HepG2 (cell line): ENCODE measurements around the gene PLCB2. TPM values are rescaled to one million over a fixed set of nuclear protein-coding genes. Genes with fewer than 3 reads are reported as not detected.

Source experiments
- CAMTA2 ChIP-seq: sonication (generic); formaldehyde crosslinking; IDR thresholded peaks from 2 replicates; pipeline ENCODE4 v1.4.0; 2020; ENCODE audit warnings: mild to moderate bottlenecking, missing genetic modification reagents, borderline replicate concordance
- FOXP1 ChIP-seq, 2 experiments: fragments of 450-650 bp in 1 of 2; IDR thresholded peaks; 2 replicates each; pipeline ENCODE4 v1.6.1; 2017 to 2018; ENCODE audit warnings: antibody characterized with exemption in 1 of 2
- MXD4 ChIP-seq: IDR thresholded peaks from 2 replicates; pipeline ENCODE4 v1.6.1; 2016; ENCODE audit warnings: mild to moderate bottlenecking, missing biosample characterization, missing genetic modification reagents
- PHF8 ChIP-seq: sonication (generic); formaldehyde crosslinking; IDR thresholded peaks from 2 replicates; pipeline ENCODE4 v1.5.0; 2020; ENCODE audit warnings: missing genetic modification reagents
- SALL1 ChIP-seq: sonication (generic); formaldehyde crosslinking; IDR thresholded peaks from 2 replicates; pipeline ENCODE4 v1.8.0; 2022; ENCODE audit warnings: mild to moderate bottlenecking, missing genetic modification reagents
- ZNF292 ChIP-seq: sonication (generic); formaldehyde crosslinking; IDR thresholded peaks from 2 replicates; pipeline ENCODE4 v1.8.1; 2022; ENCODE audit warnings: mild to moderate bottlenecking, low read depth, missing genetic modification reagents, borderline replicate concordance
- ZNF557 ChIP-seq: sonication (generic); formaldehyde crosslinking; IDR thresholded peaks from 2 replicates; pipeline ENCODE4 v1.4.0; 2020; ENCODE audit warnings: missing genetic modification reagents
- ZNF558 ChIP-seq: sonication (generic); formaldehyde crosslinking; IDR thresholded peaks from 2 replicates; pipeline ENCODE4 v1.9.0; 2022; ENCODE audit warnings: mild to moderate bottlenecking, missing genetic modification reagents, borderline replicate concordance
- ZNF562 ChIP-seq: sonication (generic); formaldehyde crosslinking; IDR thresholded peaks from 2 replicates; pipeline ENCODE4 v1.8.0; 2022; ENCODE audit warnings: missing genetic modification reagents, borderline replicate concordance
- ZNF749 ChIP-seq: sonication (generic); formaldehyde crosslinking; IDR thresholded peaks from 2 replicates; pipeline ENCODE4 v1.8.0; 2022; ENCODE audit warnings: mild to moderate bottlenecking, missing genetic modification reagents, moderate library complexity, borderline replicate concordance
- ZNF839 ChIP-seq: sonication (generic); formaldehyde crosslinking; IDR thresholded peaks from 2 replicates; pipeline ENCODE4 v1.4.0; 2020; ENCODE audit warnings: missing genetic modification reagents, mild to moderate bottlenecking, borderline replicate concordance
- polyA plus RNA-seq, 8 experiments: library from polyadenylated mRNA; depleted of rRNA in 3 of 8; stranded (reverse) in 7 of 8; unstranded in 1 of 8; fragments of >200 nt; fragmentation: Illumina TruSeq in 4 of 8; extraction: Trizol in 4 of 8; gene quantifications; 2 replicates each; pipeline versions ENCODE4 v1.2.1 to v1.2.3, GENCODE V29; 2011 to 2016; ENCODE audit warnings: low read depth in 4 of 8, missing spikeins in 1 of 8, mixed read lengths in 1 of 8; ENCODE audit not compliant: insufficient read depth in 1 of 8
- total RNA-seq, 5 experiments: library from RNA; depleted of rRNA; stranded (reverse); fragments of >200 nt; fragmentation: Illumina TruSeq; extraction: Trizol; gene quantifications; 2 replicates each; pipeline ENCODE4 v1.2.3, GENCODE V29; 2016; ENCODE audit warnings: low read depth in 1 of 5
- TF ChIP-seq, protein P1 (sequence below): sonication (generic); formaldehyde crosslinking; IDR thresholded peaks from 2 replicates; pipeline ENCODE4 v1.5.0; 2020; ENCODE audit warnings: missing genetic modification reagents
- TF ChIP-seq, protein P2 (sequence below): sonication (generic); formaldehyde crosslinking; IDR thresholded peaks from 2 replicates; pipeline ENCODE4 v1.5.0; 2020; ENCODE audit warnings: mild to moderate bottlenecking, missing genetic modification reagents
- TF ChIP-seq, protein P3 (sequence below): sonication (generic); formaldehyde crosslinking; IDR thresholded peaks from 2 replicates; pipeline ENCODE4 v1.5.1; 2020; ENCODE audit warnings: mild to moderate bottlenecking, missing genetic modification reagents, moderate library complexity
- TF ChIP-seq, protein P4 (sequence below), 2 experiments: sonication (generic) in 1 of 2; formaldehyde crosslinking in 1 of 2; IDR thresholded peaks; 2 replicates each; pipeline versions ENCODE4 v1.4.0 to v1.6.1; 2018 to 2020; ENCODE audit warnings: missing genetic modification reagents in 2 of 2, borderline replicate concordance in 1 of 2, low read depth in 1 of 2, mild to moderate bottlenecking in 1 of 2, missing biosample characterization in 1 of 2
- TF ChIP-seq, protein P5 (sequence below): sonication (generic); formaldehyde crosslinking; IDR thresholded peaks from 2 replicates; pipeline ENCODE4 v1.4.0; 2020; ENCODE audit warnings: missing genetic modification reagents
- TF ChIP-seq, protein P6 (sequence below): sonication (generic); formaldehyde crosslinking; IDR thresholded peaks from 2 replicates; pipeline ENCODE4 v1.8.1; 2023; ENCODE audit warnings: missing genetic modification reagents, mild to moderate bottlenecking, borderline replicate concordance
- TF ChIP-seq, protein P7 (sequence below): IDR thresholded peaks from 2 replicates; pipeline ENCODE4 v1.6.1; 2016; ENCODE audit warnings: missing compliant biosample characterization, missing genetic modification reagents, borderline replicate concordance

Gene PLCB2
- total and polyA plus RNA-seq, 2 of the 13 experiments (the other 11 are each of a cell fraction or from before 2014, with no cell fraction given) = 0.11 TPM; not detected in 1

DNA sequence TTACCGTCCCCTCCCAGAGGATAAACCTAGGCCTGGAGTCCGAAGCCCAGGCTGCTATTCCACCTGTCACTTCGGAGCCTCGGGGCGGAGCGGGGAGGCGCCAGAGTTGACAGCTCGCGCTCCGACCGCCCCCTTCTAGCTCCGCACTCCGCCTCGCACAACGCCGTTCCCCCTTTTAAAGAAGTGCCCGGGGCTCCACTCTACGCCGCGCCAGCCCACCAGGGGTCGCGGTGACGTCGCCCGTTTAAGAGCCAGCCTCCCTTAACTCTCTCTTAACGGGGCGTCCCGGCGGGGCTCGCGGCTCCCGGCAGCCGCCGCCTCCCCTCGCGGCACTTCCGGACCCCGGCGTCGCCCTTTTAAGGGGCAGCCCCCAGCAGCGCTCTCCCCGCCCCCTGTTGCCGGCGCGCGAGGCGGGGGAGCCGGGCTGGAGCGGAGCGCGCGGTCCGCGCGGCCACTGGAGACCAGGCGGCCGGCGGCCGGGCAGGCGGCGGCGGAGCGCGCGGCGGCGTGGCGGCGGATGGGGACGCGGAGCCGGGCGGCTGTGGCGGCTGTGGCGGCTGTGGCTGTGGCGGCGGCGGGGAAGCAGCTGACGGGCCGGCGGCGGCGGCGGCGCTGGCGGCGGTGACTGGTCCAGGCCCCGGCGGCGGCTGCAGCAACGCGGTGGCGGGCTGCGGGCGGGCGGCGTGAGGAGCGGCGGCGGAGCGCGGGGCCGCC is 15.7 kb upstream of the PLCB2 start, which contains the start of gene INAFM2 (continued):
- TF ChIP-seq PHF8 (CRISPR knock-in tag) (0 out of 2 replicates have a peak, but pooled peaks have one; percentile 19), MXD4 (peak; percentile 82), FOXP1 (IDR thresholded peaks at IDR 0.05) (no peak), FOXP1 (CRISPR knock-in tag; IDR thresholded peaks at IDR 0.05) (no peak), ZNF558 (CRISPR knock-in tag) (no peak), ZNF839 (CRISPR knock-in tag) (no peak), ZNF292 (CRISPR knock-in tag) (no peak), ZNF557 (CRISPR knock-in tag) (no peak), SALL1 (peak; percentile 63), ZNF562 (CRISPR knock-in tag) (0 out of 2 replicates have a peak, but pooled peaks have one; percentile 38), ZNF749 (CRISPR knock-in tag) (0 out of 2 replicates have a peak, but pooled peaks have one; percentile 29), CAMTA2 (CRISPR knock-in tag) (no peak)
- TF ChIP-seq, protein P1, sequence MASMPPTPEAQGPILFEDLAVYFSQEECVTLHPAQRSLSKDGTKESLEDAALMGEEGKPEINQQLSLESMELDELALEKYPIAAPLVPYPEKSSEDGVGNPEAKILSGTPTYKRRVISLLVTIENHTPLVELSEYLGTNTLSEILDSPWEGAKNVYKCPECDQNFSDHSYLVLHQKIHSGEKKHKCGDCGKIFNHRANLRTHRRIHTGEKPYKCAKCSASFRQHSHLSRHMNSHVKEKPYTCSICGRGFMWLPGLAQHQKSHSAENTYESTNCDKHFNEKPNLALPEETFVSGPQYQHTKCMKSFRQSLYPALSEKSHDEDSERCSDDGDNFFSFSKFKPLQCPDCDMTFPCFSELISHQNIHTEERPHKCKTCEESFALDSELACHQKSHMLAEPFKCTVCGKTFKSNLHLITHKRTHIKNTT = no peak
- TF ChIP-seq, protein P2, sequence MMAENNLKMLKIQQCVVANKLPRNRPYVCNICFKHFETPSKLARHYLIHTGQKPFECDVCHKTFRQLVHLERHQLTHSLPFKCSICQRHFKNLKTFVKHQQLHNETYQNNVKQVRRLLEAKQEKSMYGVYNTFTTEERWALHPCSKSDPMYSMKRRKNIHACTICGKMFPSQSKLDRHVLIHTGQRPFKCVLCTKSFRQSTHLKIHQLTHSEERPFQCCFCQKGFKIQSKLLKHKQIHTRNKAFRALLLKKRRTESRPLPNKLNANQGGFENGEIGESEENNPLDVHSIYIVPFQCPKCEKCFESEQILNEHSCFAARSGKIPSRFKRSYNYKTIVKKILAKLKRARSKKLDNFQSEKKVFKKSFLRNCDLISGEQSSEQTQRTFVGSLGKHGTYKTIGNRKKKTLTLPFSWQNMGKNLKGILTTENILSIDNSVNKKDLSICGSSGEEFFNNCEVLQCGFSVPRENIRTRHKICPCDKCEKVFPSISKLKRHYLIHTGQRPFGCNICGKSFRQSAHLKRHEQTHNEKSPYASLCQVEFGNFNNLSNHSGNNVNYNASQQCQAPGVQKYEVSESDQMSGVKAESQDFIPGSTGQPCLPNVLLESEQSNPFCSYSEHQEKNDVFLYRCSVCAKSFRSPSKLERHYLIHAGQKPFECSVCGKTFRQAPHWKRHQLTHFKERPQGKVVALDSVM (CRISPR knock-in tag) = peak; percentile 45; the same call in 1 of the 2 replicates
- TF ChIP-seq, protein P3, sequence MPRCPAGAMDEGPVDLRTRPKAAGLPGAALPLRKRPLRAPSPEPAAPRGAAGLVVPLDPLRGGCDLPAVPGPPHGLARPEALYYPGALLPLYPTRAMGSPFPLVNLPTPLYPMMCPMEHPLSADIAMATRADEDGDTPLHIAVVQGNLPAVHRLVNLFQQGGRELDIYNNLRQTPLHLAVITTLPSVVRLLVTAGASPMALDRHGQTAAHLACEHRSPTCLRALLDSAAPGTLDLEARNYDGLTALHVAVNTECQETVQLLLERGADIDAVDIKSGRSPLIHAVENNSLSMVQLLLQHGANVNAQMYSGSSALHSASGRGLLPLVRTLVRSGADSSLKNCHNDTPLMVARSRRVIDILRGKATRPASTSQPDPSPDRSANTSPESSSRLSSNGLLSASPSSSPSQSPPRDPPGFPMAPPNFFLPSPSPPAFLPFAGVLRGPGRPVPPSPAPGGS (CRISPR knock-in tag) = no peak
- TF ChIP-seq, protein P4, sequence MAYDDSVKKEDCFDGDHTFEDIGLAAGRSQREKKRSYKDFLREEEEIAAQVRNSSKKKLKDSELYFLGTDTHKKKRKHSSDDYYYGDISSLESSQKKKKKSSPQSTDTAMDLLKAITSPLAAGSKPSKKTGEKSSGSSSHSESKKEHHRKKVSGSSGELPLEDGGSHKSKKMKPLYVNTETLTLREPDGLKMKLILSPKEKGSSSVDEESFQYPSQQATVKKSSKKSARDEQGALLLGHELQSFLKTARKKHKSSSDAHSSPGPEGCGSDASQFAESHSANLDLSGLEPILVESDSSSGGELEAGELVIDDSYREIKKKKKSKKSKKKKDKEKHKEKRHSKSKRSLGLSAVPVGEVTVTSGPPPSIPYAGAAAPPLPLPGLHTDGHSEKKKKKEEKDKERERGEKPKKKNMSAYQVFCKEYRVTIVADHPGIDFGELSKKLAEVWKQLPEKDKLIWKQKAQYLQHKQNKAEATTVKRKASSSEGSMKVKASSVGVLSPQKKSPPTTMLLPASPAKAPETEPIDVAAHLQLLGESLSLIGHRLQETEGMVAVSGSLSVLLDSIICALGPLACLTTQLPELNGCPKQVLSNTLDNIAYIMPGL (CRISPR knock-in tag; IDR thresholded peaks at IDR 0.05; ENCODE audit: borderline replicate concordance in 1 of 2, low read depth in 1 of 2) = peak; percentile 37 to 80; a peak in 3 of 4 replicates
- TF ChIP-seq, protein P5, sequence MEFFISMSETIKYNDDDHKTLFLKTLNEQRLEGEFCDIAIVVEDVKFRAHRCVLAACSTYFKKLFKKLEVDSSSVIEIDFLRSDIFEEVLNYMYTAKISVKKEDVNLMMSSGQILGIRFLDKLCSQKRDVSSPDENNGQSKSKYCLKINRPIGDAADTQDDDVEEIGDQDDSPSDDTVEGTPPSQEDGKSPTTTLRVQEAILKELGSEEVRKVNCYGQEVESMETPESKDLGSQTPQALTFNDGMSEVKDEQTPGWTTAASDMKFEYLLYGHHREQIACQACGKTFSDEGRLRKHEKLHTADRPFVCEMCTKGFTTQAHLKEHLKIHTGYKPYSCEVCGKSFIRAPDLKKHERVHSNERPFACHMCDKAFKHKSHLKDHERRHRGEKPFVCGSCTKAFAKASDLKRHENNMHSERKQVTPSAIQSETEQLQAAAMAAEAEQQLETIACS = peak; percentile 53; the same call in 1 of the 2 replicates
- TF ChIP-seq, protein P6, sequence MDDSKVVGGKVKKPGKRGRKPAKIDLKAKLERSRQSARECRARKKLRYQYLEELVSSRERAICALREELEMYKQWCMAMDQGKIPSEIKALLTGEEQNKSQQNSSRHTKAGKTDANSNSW (CRISPR knock-in tag) = no peak
- TF ChIP-seq, protein P7, sequence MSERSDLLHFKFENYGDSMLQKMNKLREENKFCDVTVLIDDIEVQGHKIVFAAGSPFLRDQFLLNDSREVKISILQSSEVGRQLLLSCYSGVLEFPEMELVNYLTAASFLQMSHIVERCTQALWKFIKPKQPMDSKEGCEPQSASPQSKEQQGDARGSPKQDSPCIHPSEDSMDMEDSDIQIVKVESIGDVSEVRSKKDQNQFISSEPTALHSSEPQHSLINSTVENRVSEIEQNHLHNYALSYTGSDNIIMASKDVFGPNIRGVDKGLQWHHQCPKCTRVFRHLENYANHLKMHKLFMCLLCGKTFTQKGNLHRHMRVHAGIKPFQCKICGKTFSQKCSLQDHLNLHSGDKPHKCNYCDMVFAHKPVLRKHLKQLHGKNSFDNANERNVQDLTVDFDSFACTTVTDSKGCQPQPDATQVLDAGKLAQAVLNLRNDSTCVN = 0 out of 2 replicates have a peak, but pooled peaks have one; percentile 33
